Keratinocyte (primary cell): ENCODE data around the gene CTXN1. TPM values are rescaled to one million over a fixed set of nuclear protein-coding genes. Genes with fewer than 3 reads are reported as not detected.

ENCODE experiments used
- DNase-seq: peaks from one replicate; pipeline ENCODE4 v3.0.0-alpha.2; 2011; ENCODE audit warnings: low read depth, missing footprints, low spot score
- FAIRE-seq: peaks from 2 replicates; lab custom pipeline; 2011; peaks lifted over from hg19 to GRCh38; lab: Jason Lieb, UNC
- H2AFZ ChIP-seq: 2 replicates; pipeline ENCODE4 v1.6.0; 2012; ENCODE audit warnings: low read length, control low read depth, inconsistent platforms; ENCODE audit not compliant: control insufficient read depth
- H3K27ac ChIP-seq: 2 replicates; pipeline ENCODE4 v1.5.1; 2011; ENCODE audit warnings: low read length; ENCODE audit not compliant: control insufficient read depth, insufficient read depth
- H3K27me3 ChIP-seq: 3 replicates; pipeline ENCODE4 v1.6.0; 2011; ENCODE audit warnings: low read length; ENCODE audit not compliant: control insufficient read depth, insufficient read depth; ENCODE audit errors: extremely low read depth
- H3K36me3 ChIP-seq, 2 experiments: 2 replicates in 1 of 2; 3 replicates in 1 of 2; pipeline ENCODE4 v1.5.1; 2011; ENCODE audit warnings: low read length in 2 of 2, mild to moderate bottlenecking in 1 of 2; ENCODE audit not compliant: control insufficient read depth in 2 of 2, insufficient read depth in 2 of 2; ENCODE audit errors: extremely low read depth in 1 of 2
- H3K4me1 ChIP-seq: 3 replicates; pipeline ENCODE4 v1.5.1; 2011; ENCODE audit warnings: low read length; ENCODE audit not compliant: control insufficient read depth, insufficient read depth; ENCODE audit errors: extremely low read depth
- H3K4me2 ChIP-seq: 3 replicates; pipeline ENCODE4 v1.6.0; 2011; ENCODE audit warnings: low read depth, low read length; ENCODE audit not compliant: control insufficient read depth, insufficient read depth; ENCODE audit errors: extremely low read depth
- H3K4me3 ChIP-seq, 3 experiments: fragments of 200-600 bp in 1 of 3; sonication (generic) in 1 of 3; 2 replicates in 2 of 3; 3 replicates in 1 of 3; pipeline ENCODE4 v1.5.1; 2011 to 2016; ENCODE audit warnings: low read length in 3 of 3, mild to moderate bottlenecking in 3 of 3, control low read depth in 2 of 3, inconsistent platforms in 1 of 3, low read depth in 1 of 3, mixed read lengths in 1 of 3, mixed run types in 1 of 3, moderate library complexity in 1 of 3; ENCODE audit not compliant: control insufficient read depth in 2 of 3, insufficient read depth in 2 of 3; ENCODE audit errors: extremely low read depth in 1 of 3
- H3K79me2 ChIP-seq: 2 replicates; pipeline ENCODE4 v1.6.0; 2012; ENCODE audit warnings: low read length; ENCODE audit not compliant: control insufficient read depth, insufficient read depth
- H3K9ac ChIP-seq: 3 replicates; pipeline ENCODE4 v1.6.0; 2011; ENCODE audit warnings: low read length; ENCODE audit not compliant: control insufficient read depth, insufficient read depth; ENCODE audit errors: extremely low read depth
- H3K9me1 ChIP-seq: 3 replicates; pipeline ENCODE4 v1.6.0; 2011; ENCODE audit warnings: low read length; ENCODE audit not compliant: control insufficient read depth, insufficient read depth; ENCODE audit errors: extremely low read depth
- H3K9me3 ChIP-seq: 2 replicates; pipeline ENCODE4 v1.5.1; 2012; ENCODE audit warnings: low read depth, low read length; ENCODE audit not compliant: control insufficient read depth
- H4K20me1 ChIP-seq: 3 replicates; pipeline ENCODE4 v1.6.0; 2011; ENCODE audit warnings: low read length; ENCODE audit not compliant: control insufficient read depth, insufficient read depth; ENCODE audit errors: extremely low read depth
- EZH2 ChIP-seq: IDR thresholded peaks from one replicate; pipeline ENCODE4 v1.6.1; 2012; ENCODE audit warnings: inconsistent platforms, mild to moderate bottlenecking, low read length, moderate library complexity
- dilution Hi-C: fragments of 300-500 bp; cut with MboI; formaldehyde crosslinking; loops from one replicate; pipeline ENCODE4 v1.7.0; 2020; ENCODE audit warnings: low sequenced_read_pairs; ENCODE audit not compliant: extremely low pct_ligation_motif_present
- polyA plus RNA-seq, 5 experiments: library from polyadenylated mRNA; depleted of rRNA in 3 of 5; stranded (reverse) in 3 of 5; stranded (forward) in 1 of 5; unstranded in 1 of 5; fragments of >200 nt; gene quantifications; 1 replicate in 1 of 5; 2 replicates in 3 of 5; 3 replicates in 1 of 5; pipeline versions ENCODE4 v1.2.1 to v1.2.3, GENCODE V29; 2011 to 2012; ENCODE audit warnings: missing spikeins in 2 of 5, low read depth in 1 of 5, low replicate concordance in 1 of 5
- TF ChIP-seq, protein P1 (sequence below), 3 experiments: IDR thresholded peaks in 1 of 3; conservative IDR thresholded peaks in 1 of 3; optimal IDR thresholded peaks in 1 of 3; 2 replicates in 2 of 3; 3 replicates in 1 of 3; pipeline versions ENCODE3 to v1.5.1; 2011; ENCODE audit warnings: low read length in 3 of 3, mild to moderate bottlenecking in 3 of 3, moderate library complexity in 2 of 3, control low read depth in 1 of 3, inconsistent platforms in 1 of 3; ENCODE audit not compliant: insufficient read depth in 2 of 3; ENCODE audit errors: extremely low read depth in 1 of 3

The CTXN1 gene
- polyA plus RNA-seq, 1 donor (not counting 4 experiments of a cell fraction or from before 2014, with no cell fraction given) = 0.41 TPM

DNA sequence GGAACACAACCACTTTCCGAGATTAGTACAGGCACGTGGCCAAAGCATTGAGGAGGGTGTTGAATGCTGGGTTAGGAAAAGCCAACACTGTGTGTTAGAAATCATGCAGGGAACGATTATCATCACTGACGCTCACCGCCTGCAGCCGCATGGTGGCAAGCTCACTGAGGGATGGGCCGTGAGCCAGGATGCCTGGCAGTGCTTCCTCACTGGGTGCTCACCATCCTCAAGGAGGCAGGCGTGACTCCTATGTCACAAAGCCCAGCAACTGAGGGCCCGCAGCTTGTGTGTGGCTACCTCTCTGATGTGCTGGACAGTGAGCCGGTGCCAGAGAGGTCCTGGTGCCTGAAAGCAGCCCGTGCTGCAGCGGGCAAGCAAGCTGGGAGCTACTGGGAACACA lies 47.9 kb upstream of the CTXN1 start:
- Histone ChIP-seq H3K4me3 (no peak overlapping the region), H3K9me1 (no peaks in the 10 kb centered on the region), H3K27ac (no peak overlapping the region), H3K4me2 (no peak overlapping the region), H3K9me3 (no peaks in the 10 kb centered on the region), H3K27me3 (no peaks in the 10 kb centered on the region), H2AFZ (no peak overlapping the region), H4K20me1 (peaks cover 10% of the 10 kb centered on the region), H3K4me1 (peaks cover 6% of the 10 kb centered on the region), H3K79me2 (peaks cover 36% of the 10 kb centered on the region), H3K9ac (no peak overlapping the region), H3K36me3 (peaks cover 43 to 54% of the 10 kb centered on the region in 2 experiments)
- FAIRE-seq (no peak), DNase-seq (no peak)
- dilution Hi-C loops = no loop called here
- TF ChIP-seq, protein P1, sequence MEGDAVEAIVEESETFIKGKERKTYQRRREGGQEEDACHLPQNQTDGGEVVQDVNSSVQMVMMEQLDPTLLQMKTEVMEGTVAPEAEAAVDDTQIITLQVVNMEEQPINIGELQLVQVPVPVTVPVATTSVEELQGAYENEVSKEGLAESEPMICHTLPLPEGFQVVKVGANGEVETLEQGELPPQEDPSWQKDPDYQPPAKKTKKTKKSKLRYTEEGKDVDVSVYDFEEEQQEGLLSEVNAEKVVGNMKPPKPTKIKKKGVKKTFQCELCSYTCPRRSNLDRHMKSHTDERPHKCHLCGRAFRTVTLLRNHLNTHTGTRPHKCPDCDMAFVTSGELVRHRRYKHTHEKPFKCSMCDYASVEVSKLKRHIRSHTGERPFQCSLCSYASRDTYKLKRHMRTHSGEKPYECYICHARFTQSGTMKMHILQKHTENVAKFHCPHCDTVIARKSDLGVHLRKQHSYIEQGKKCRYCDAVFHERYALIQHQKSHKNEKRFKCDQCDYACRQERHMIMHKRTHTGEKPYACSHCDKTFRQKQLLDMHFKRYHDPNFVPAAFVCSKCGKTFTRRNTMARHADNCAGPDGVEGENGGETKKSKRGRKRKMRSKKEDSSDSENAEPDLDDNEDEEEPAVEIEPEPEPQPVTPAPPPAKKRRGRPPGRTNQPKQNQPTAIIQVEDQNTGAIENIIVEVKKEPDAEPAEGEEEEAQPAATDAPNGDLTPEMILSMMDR (optimal IDR thresholded peaks at IDR 0.05 in 1 of 3, IDR thresholded peaks at IDR 0.05 in 1 of 3, conservative IDR thresholded peaks at IDR 0.05 in 1 of 3; ENCODE audit: extremely low read depth in 1 of 3, insufficient read depth in 2 of 3, low read length in 3 of 3) = no peak
- no peak for TF ChIP-seq EZH2

DNA sequence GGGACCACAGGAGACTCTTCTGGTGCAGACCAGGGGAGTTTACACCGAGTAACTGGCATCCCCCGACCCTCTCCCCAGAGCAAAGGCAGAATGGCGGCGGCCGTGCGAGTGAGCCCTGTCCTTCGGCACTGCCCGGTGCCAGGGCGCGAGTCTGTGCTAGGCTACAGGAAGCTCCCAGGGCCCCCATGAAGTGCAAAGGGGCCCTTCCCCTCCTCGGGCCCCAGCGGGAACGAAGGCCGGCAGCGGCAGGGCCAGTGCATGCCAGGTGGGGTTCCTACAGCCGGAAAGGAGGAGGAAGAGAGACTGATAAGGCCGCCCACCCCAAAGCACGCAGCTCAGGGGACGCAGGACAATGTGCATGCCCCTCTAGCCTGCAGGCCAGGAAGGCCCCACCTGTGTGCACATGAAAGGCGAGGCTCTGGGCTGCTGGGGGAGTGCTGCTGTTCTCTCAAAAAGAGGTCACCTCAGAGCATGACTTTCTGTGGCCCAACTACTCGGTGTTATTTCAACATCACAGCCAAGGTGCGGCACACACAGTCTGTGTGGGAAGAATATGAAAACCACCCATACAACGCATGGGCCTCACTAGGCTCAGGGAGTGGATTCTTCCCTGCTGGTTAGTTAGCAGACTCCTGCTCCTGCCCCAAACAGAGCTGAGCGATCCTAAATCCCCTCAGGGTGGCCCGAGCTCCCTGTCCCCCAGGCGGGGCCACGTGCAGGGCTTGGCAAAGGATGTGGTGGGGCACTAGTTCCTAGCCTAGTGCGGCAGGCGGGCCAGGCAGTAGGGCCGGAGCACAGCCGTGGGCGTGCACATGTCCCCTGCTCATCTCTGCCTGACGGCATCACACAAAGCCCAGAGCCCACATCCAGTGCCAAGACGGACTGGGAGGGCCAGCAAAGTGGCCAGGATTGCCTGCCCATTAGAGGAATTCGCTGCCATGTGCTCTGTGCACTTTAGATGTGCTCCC lies 45.9 kb upstream of the CTXN1 start:
- dilution Hi-C loops = no loop called here
- Histone ChIP-seq H3K27ac (no peak overlapping the region), H2AFZ (no peak overlapping the region), H3K4me3 (no peak overlapping the region), H4K20me1 (peaks cover 3% of the 10 kb centered on the region), H3K9me3 (no peaks in the 10 kb centered on the region), H3K4me1 (no peaks in the 10 kb centered on the region), H3K4me2 (no peak overlapping the region), H3K36me3 (peaks cover 43 to 56% of the 10 kb centered on the region in 2 experiments), H3K9ac (no peak overlapping the region), H3K9me1 (no peaks in the 10 kb centered on the region), H3K27me3 (no peaks in the 10 kb centered on the region), H3K79me2 (peaks cover 20% of the 10 kb centered on the region)
- TF ChIP-seq EZH2 = no peak
- TF ChIP-seq, protein P1 (optimal IDR thresholded peaks at IDR 0.05 in 1 of 3, IDR thresholded peaks at IDR 0.05 in 1 of 3, conservative IDR thresholded peaks at IDR 0.05 in 1 of 3; ENCODE audit: extremely low read depth in 1 of 3, insufficient read depth in 2 of 3, low read length in 3 of 3) = no peak
- no peak for DNase-seq
- FAIRE-seq = no peak
